Activated CD4-positive, alpha-beta T cell treated with anti-CD3 and anti-CD28 coated beads for 1 hour (primary cell): ENCODE measurements around the gene VGF.

Source experiments
- DNase-seq: peaks from one replicate; pipeline ENCODE4 v3.0.0-alpha.2; 2020

The VGF gene

GRCh38 chr7:101164071-101164840 is 1.1 kb downstream of the VGF start:
- no peak for DNase-seq

GRCh38 chr7:101163279-101164070 is 1.9 kb downstream of the VGF start:
- no peak for DNase-seq

GRCh38 chr7:101162551-101163278 is 2.7 kb downstream of the VGF start:
- DNase-seq = no peak

GRCh38 chr7:101161692-101162471 is 3.5 kb downstream of the VGF start:
- no peak for DNase-seq

- DNase-seq = no peak
These were observed 4.5 kb downstream of the VGF start for GRCh38 chr7:101160910-101161309.

GRCh38 chr7:101159696-101160674 is 5.4 kb downstream of the VGF start:
- DNase-seq = no peak

GRCh38 chr7:101156866-101157589 is 8.3 kb downstream of the VGF start:
- DNase-seq = no peak

DNA sequence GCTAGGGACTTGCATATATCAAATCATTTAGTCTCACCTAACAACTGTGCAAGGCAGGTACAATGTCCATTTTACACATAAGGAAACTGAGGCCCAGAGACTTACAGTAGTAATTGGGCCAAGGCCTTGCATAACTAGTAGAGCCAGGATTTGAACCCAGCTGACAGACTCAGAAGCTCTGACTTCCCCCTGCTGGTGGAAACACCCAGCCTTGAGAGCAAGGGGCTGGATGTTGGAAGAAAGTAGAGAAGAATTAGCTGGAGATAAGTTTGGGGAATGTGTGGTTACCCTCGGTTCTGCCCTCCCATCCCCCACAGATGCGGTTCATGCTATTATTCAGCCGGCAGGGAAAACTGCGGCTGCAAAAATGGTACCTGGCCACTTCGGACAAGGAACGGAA is 9.1 kb downstream of the VGF start:
- no peak for DNase-seq

GRCh38 chr7:101155303-101155702 is 10.1 kb downstream of the VGF start:
- no peak for DNase-seq

GRCh38 chr7:101154693-101155102 is 10.7 kb downstream of the VGF start:
- no peak for DNase-seq

DNA sequence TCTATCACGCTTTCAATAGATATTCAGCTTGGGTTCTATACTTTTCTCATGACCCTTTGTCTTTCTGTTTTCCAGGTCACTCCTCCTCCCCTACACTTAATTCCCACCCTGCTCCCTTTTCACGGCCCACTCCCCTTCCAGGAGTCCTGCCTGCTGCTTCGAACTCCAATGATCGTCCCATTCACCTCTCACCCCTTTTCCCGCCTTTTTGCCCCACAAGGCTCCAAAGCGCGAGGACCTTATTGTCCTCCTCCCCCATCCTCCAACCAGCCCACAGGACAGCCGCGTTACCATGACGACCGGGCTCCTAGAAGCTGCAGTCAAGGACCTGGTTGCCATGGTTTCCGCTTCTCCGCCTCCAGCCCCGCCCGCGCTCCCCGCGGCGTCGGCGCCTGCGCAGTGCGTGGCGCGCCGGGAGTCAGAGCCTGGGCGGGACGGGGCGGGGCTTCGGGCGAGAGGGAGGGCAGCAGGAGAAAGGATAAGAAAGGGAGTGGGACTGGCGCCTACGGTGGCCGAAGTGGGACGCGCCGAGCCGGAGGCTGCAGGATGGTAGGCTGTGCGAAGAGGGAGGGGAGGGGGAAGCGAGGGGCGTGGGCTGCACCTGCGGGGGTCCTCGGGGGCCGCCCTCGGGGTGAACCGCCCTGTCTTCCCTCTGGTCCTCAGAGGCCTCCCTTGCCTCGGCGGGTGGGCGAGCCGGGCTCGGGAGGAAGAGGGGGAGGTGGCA is 11.2 kb downstream of the VGF start, which contains the start of gene AP1S1:
AP1S1 (plus strand) TSS at position 508 of the 724 bp plus-strand sequence; CDS start at position 547, 39 bp downstream.
- peak; percentile 84 for DNase-seq

- DNase-seq = no peak
These were observed 13.3 kb downstream of the VGF start for GRCh38 chr7:101151908-101152651.

DNA sequence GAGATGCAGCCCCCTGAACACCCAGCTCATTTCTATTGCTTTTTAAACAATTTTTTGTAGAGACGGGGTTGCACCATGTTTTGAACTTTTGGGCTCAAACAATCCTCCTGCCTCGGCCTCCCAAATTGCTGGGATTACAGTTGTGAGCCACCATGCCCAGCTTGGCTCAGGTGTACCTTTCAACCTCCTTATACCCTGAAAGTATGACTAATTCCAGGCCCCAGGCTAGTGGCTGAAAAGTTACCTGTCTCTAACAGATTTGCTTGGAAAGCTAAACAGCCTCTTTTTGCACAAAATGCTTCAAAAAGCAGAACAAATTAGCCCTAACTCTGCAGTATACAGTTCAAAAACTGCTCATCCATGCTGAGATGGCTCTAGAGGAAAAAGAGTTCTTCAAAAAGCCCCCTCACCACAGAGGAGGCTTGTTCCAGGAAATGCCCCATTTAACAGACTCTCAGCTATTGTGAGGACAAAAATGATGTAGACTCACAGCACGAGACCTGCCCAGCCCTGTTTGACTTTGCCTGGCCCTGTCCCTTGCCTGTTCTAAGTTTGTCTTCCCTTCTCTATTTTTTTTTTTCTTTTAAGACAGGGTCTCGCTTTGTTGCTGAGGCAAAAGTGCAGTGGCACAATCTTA is 24.5 kb downstream of the VGF start:
- DNase-seq = no peak

DNA sequence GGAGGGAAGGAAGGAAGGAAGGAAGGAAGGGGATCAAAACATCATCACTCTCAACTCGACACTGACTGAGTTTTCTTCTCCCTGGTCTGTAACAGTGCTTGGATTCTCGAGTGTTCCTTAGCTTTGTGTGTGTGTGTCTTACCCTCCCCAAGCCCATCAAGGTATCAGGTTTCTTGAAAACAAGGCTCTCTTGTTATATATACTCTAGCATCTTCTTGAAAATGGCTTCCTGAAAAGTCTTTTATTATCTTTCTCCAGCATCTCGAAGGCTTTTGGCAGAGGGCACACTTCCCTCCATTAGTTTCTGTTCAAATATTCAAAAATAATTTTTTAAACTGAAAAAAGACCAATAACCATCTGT is 25.1 kb downstream of the VGF start:
- DNase-seq = no peak

- peak; percentile 79 for DNase-seq
These were observed 27.0 kb downstream of the VGF start for GRCh38 chr7:101138213-101138870.

GRCh38 chr7:101137651-101138212 is 27.6 kb downstream of the VGF start:
- no peak for DNase-seq

GRCh38 chr7:101134399-101134980 is 30.9 kb downstream of the VGF start:
- no peak for DNase-seq
